ENCODE results near the gene PGP. TPM values are rescaled to one million over a fixed set of nuclear protein-coding genes. Genes with fewer than 3 reads are reported as not detected.

Gene PGP
- total RNA-seq, 1 donor from 2014 or later = 13.3 TPM

DNA sequence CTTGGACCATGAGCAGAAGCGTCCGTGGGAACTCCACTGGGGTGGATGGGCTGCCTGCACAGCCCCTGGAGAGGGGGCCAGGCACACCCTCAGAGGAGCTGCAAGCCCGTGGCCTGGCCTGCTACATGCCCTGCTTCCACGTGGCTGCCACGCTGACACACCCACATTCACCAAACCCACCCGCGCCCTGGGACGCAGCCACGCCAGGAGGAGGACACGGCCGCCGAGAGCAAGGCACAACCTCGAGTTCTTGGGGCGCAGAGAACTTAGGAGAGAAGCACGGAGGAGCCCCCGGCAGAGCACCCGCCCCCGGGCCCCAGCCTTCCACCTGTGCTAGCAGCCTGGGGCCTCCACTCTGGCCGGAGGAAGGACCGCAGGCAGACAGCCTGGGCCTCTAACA lies 37.1 kb downstream of the PGP start:
- no peak for DNase-seq
- intact Hi-C loops (cut with DNase I) = no loop called here
- Histone ChIP-seq H3K36me3 (peaks cover 56% of the 10 kb centered on the region), H3K4me1 (no peaks in the 10 kb centered on the region), H3K27me3 (ENCODE audit: low read depth) (no peaks in the 10 kb centered on the region), H3K9me3 (no peaks in the 10 kb centered on the region), H3K27ac (no peak overlapping the region), H3K4me3 (no peak overlapping the region)
- ATAC-seq = no peak
- TF ChIP-seq CTCF (IDR thresholded peaks at IDR 0.05) = no peak

DNA sequence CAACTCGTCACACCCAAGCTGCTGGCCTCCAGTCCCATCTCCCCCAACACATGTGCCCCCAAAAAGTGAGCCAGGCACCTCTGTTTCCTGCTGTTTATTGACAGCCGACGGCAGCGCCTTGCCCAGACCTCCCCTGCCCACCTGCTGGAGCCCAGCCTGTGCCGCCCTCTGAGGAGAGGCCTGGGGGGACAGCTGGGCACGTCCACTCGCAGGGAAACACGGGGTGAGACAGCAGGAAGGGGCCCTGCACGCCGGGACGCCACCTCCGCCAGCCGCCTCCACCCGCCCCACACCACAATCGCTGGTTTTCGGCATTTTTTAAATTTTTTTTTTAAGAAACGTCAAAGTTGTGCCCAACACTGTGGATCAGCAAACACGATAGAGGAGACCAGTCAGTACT lies 37.5 kb downstream of the PGP start:
- intact Hi-C loops (cut with DNase I) = no loop called here
- Histone ChIP-seq H3K27ac (no peak overlapping the region), H3K27me3 (ENCODE audit: low read depth) (no peaks in the 10 kb centered on the region), H3K4me3 (no peak overlapping the region), H3K36me3 (peaks cover 60% of the 10 kb centered on the region), H3K4me1 (no peaks in the 10 kb centered on the region), H3K9me3 (no peaks in the 10 kb centered on the region)
- ATAC-seq (no peak), DNase-seq (no peak)
- no peak for TF ChIP-seq CTCF (IDR thresholded peaks at IDR 0.05)

DNA sequence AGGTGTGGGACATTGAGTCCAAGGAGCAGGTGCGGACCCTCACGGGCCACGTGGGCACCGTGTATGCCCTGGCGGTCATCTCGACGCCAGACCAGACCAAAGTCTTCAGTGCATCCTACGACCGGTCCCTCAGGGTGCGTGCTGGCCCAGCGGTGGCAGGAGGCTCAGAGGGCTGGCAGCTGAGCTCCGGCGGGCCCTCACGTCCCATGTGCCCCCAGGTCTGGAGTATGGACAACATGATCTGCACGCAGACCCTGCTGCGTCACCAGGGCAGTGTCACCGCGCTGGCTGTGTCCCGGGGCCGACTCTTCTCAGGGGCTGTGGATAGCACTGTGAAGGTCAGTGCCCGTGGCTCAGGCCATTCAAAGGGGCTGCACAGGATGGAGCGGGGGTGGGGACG lies 38.6 kb downstream of the PGP start:
- TF ChIP-seq CTCF (IDR thresholded peaks at IDR 0.05) = no peak
- H3K27me3 ChIP-seq (ENCODE audit: low read depth) = no peaks in the 10 kb centered on the region
- no peak overlapping the region for H3K4me3 ChIP-seq
- peaks cover 71% of the 10 kb centered on the region for H3K36me3 ChIP-seq
- ATAC-seq = no peak
- H3K4me1 ChIP-seq = no peaks in the 10 kb centered on the region
- no peak for DNase-seq
- no peak overlapping the region for H3K27ac ChIP-seq
- no peaks in the 10 kb centered on the region for H3K9me3 ChIP-seq
- intact Hi-C loops (cut with DNase I) = no loop called here

GRCh38 chr16:2175454-2175853 lies 39.2 kb downstream of the PGP start:
- H3K27ac ChIP-seq = no peak overlapping the region
- ATAC-seq (no peak), DNase-seq (no peak)
- TF ChIP-seq CTCF (IDR thresholded peaks at IDR 0.05) = no peak
- no peaks in the 10 kb centered on the region for H3K27me3 ChIP-seq (ENCODE audit: low read depth)
- peaks cover 73% of the 10 kb centered on the region for H3K36me3 ChIP-seq
- H3K4me3 ChIP-seq = no peak overlapping the region
- no peaks in the 10 kb centered on the region for H3K9me3 ChIP-seq
- no peaks in the 10 kb centered on the region for H3K4me1 ChIP-seq
- intact Hi-C loops (cut with DNase I) = no loop called here

DNA sequence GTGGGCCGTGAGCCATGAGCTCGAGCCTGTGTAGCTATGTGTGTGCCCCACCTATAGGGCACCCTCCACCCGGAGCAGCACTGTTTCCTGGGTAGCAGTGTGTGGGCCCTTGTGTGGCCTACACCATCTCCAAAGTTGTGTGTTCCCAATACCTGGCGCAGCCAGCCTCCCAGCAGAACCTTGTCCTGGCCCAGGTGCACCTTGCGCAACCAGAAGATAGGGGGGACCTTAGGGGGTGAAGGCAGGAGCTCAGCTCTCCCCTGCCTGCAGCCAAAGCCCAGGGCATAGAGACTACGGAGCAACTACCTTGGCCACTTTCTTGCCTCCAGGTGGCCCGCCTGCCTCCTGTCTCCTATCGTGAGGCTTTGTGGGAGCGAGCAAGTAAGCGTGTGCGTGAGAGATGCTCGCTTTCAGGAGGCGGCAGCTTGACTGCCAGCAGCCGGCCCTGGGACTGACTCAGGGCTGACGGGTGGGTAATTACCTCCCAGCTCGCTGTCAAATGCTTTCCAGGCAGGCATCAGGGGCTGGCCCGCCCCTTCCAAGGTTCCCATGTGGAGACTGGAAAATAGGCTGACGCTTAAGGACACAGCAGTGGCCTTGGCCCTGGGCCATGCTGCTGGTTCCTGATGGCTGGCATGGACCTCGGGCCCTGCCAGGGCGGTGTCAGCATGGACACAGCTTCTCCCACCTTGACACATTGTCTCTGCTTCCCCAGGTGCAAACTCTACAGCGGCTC lies 40.1 kb downstream of the PGP start:
- H3K4me3 ChIP-seq = no peak overlapping the region
- intact Hi-C loops (cut with DNase I) = no loop called here
- H3K4me1 ChIP-seq = peaks cover 4% of the 10 kb centered on the region
- no peaks in the 10 kb centered on the region for H3K9me3 ChIP-seq
- no peak for ATAC-seq
- DNase-seq = no peak
- H3K27ac ChIP-seq = no peak overlapping the region
- H3K27me3 ChIP-seq (ENCODE audit: low read depth) = no peaks in the 10 kb centered on the region
- peaks cover 80% of the 10 kb centered on the region for H3K36me3 ChIP-seq
- no peak for TF ChIP-seq CTCF (IDR thresholded peaks at IDR 0.05)
